NCI-H1436 treated with DMSO at 0.1 percent for 48 hours (cell line): ENCODE measurements around the gene OGFR.
"Not testable (repeated sequence)": the region's sequence is repeated elsewhere in the genome, so short reads cannot be mapped to it uniquely, and the experiment has no call there.

Source experiments
- DNase-seq: peaks from one replicate; lab custom pipeline; 2025; lab: John Stamatoyannopoulos, UW

Gene OGFR

GRCh38 chr20:62839816-62840215, 35.2 kb downstream of the OGFR start:
- DNase-seq = no peak

GRCh38 chr20:62840244-62841197, 35.9 kb downstream of the OGFR start:
- DNase-seq = no peak

- DNase-seq = no peak
Measured at GRCh38 chr20:62841705-62842212, 37.1 kb downstream of the OGFR start.

GRCh38 chr20:62843656-62844055, 39.0 kb downstream of the OGFR start:
- DNase-seq = no peak

- no peak for DNase-seq
Measured at GRCh38 chr20:62844182-62844581, 39.5 kb downstream of the OGFR start.

GRCh38 chr20:62845416-62846160, 41.0 kb downstream of the OGFR start:
- no peak for DNase-seq

- DNase-seq = no peak
Measured at GRCh38 chr20:62846166-62846890, 41.7 kb downstream of the OGFR start.

GRCh38 chr20:62848917-62849316, 44.3 kb downstream of the OGFR start:
- not testable (repeated sequence) for DNase-seq

- DNase-seq = no peak
Measured at GRCh38 chr20:62849431-62849830, 44.8 kb downstream of the OGFR start.

- DNase-seq = no peak
Measured at GRCh38 chr20:62850333-62850974, 45.8 kb downstream of the OGFR start.

GRCh38 chr20:62852196-62852595, 47.6 kb downstream of the OGFR start:
- DNase-seq = no peak

- DNase-seq = no peak
Measured at GRCh38 chr20:62852841-62853240, 48.2 kb downstream of the OGFR start.

GRCh38 chr20:62853304-62853703, 48.7 kb downstream of the OGFR start:
- DNase-seq = not testable (repeated sequence)

- DNase-seq = no peak
Measured at GRCh38 chr20:62854121-62854520, 49.5 kb downstream of the OGFR start.

- DNase-seq = no peak
Measured at GRCh38 chr20:62855120-62855519, 50.5 kb downstream of the OGFR start.

GRCh38 chr20:62856931-62857619, 52.4 kb downstream of the OGFR start:
- no peak for DNase-seq

- DNase-seq = no peak
Measured at GRCh38 chr20:62858058-62858830, 53.6 kb downstream of the OGFR start.

- no peak for DNase-seq
Measured at GRCh38 chr20:62859721-62860120, 55.1 kb downstream of the OGFR start.

GRCh38 chr20:62860391-62860923, 55.8 kb downstream of the OGFR start:
- DNase-seq = no peak
